Suprapubic skin (tissue), 4 donors: ENCODE measurements around the gene SMOC2.

Experiments
- CTCF ChIP-seq, 2 donors: fragments of 200-600 bp in 1 of 2; fragments of 450-650 bp in 1 of 2; sonication (generic) in 1 of 2; IDR thresholded peaks; one replicate each; pipeline ENCODE4 v1.5.1; 2016 to 2019; ENCODE audit warnings: antibody characterized with exemption in 2 of 2, mild to moderate bottlenecking in 1 of 2, moderate library complexity in 1 of 2
- EP300 ChIP-seq: sonication (generic); formaldehyde crosslinking; IDR thresholded peaks from one replicate; pipeline ENCODE4 v1.6.1; 2017; ENCODE audit warnings: antibody characterized with exemption
- POLR2A ChIP-seq, 2 donors: fragments of 450-650 bp; IDR thresholded peaks; one replicate each; pipeline ENCODE4 v1.6.1; 2017; ENCODE audit warnings: antibody characterized with exemption in 2 of 2, mild to moderate bottlenecking in 2 of 2, moderate library complexity in 2 of 2
- POLR2AphosphoS5 ChIP-seq, 3 donors: sonication (generic); formaldehyde crosslinking; IDR thresholded peaks; one replicate each; pipeline ENCODE4 v1.6.1; 2017; ENCODE audit warnings: antibody characterized with exemption in 3 of 3

DNA sequence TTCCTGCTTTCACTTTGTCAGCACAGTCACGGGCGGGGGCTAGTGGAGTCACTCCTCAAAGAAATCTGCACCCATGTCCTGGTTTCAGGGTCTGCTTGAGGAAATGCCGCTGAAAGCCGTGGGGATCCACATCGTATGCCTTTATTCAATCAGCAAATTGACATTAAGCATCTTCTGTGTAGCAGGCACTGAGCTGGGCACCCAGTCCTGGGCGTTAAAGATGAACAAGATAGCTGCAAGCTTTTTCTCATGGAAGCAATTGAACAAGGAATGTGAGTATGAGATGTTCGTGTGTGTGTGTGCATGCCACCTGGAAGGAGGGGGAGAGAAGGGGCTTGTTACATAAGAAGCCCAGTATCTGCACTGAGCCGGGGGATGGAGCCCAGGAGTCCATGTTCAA lies 243.9 kb downstream of the SMOC2 start:
- TF ChIP-seq CTCF (IDR thresholded peaks at IDR 0.05) (no peak), EP300 (no peak), POLR2A (IDR thresholded peaks at IDR 0.05) (no peak), POLR2AphosphoS5 (IDR thresholded peaks at IDR 0.05) (no peak)
